Aorta (tissue), 5 donors: ENCODE results near the gene ZNF555. TPM values are rescaled to one million over a fixed set of nuclear protein-coding genes. Genes with fewer than 3 reads are reported as not detected.

Experiments
- ATAC-seq: fragments of 200-7000 bp; cut with Tn5 transposase; one replicate; pipeline ENCODE4 v1.9.1; 2022; ENCODE audit warnings: moderate library complexity; ENCODE audit not compliant: low FRiP score
- DNase-seq, 2 donors: peaks; one replicate each; pipeline ENCODE4 v3.0.0-alpha.2; 2020
- H3K27ac ChIP-seq, 2 donors: one replicate each; pipeline ENCODE4 v1.5.1; 2013; ENCODE audit warnings: low read length in 2 of 2, mild to moderate bottlenecking in 2 of 2, moderate library complexity in 2 of 2, control low read depth in 1 of 2, inconsistent platforms in 1 of 2, low read depth in 1 of 2
- H3K27me3 ChIP-seq, 2 donors: one replicate each; pipeline ENCODE4 v1.6.1; 2013; ENCODE audit warnings: control low read depth in 1 of 2, low read length in 1 of 2, mild to moderate bottlenecking in 1 of 2, moderate library complexity in 1 of 2; ENCODE audit not compliant: insufficient read depth in 2 of 2, control insufficient read depth in 1 of 2
- H3K36me3 ChIP-seq, 2 donors: one replicate each; pipeline ENCODE4 v1.6.1; 2013; ENCODE audit warnings: control low read depth in 1 of 2, low read length in 1 of 2, mild to moderate bottlenecking in 1 of 2; ENCODE audit not compliant: insufficient read depth in 2 of 2, control insufficient read depth in 1 of 2
- H3K4me1 ChIP-seq, 2 donors: one replicate each; pipeline ENCODE4 v1.6.1; 2013; ENCODE audit warnings: low read length in 2 of 2, control low read depth in 1 of 2, mild to moderate bottlenecking in 1 of 2, moderate library complexity in 1 of 2; ENCODE audit not compliant: insufficient read depth in 2 of 2, control insufficient read depth in 1 of 2
- H3K4me3 ChIP-seq, 2 donors: one replicate each; pipeline ENCODE4 v1.5.1; 2013; ENCODE audit warnings: low read length in 2 of 2, control low read depth in 1 of 2, mild to moderate bottlenecking in 1 of 2
- H3K9me3 ChIP-seq: one replicate; pipeline ENCODE4 v1.6.1; 2013; ENCODE audit warnings: mild to moderate bottlenecking, low read length; ENCODE audit not compliant: control insufficient read depth
- WGBS, 2 donors: extraction: QIAGEN DNeasy Blood & Tissue Kit; methylation state at CpG; one replicate each; pipeline ENCODE4 v1.1.7; 2013; 5-methylcytosine and 5-hydroxymethylcytosine counted together
- intact Hi-C, 2 donors: fragments of 100-400 bp; cut with DNase I; formaldehyde crosslinking; loops; one replicate each; pipeline versions ENCODE4 v1.14.2 to v1.15.0; 2022
- polyA plus RNA-seq, 2 donors: library from polyadenylated mRNA; stranded (reverse); fragments of 200-250 nt; gene quantifications; one replicate each; pipeline ENCODE4 v1.2.3, GENCODE V29; 2013
- total RNA-seq, 2 donors: library from RNA; stranded (reverse); fragmentation: NEBNext Ultra II Directional; extraction: Animal tissue kit (Norgen Biotek cat#: 25700); gene quantifications; one replicate each; pipeline ENCODE4 v1.2.1, GENCODE V29; 2021
- donor health status: healthy with polysubstance abuse.
- donor health status: Bipolar disorder and iron deficiency.
- donor health status: DM: no; HTN: no; CAD: no.
- donor health status: DM: no; HTN: no; CAD: no.
- donor health status: DM: yes; HTN: yes; CAD: no.

The ZNF555 gene
- total and polyA plus RNA-seq, 4 donors: 1.8 to 9.5 (median 5.1) TPM

DNA sequence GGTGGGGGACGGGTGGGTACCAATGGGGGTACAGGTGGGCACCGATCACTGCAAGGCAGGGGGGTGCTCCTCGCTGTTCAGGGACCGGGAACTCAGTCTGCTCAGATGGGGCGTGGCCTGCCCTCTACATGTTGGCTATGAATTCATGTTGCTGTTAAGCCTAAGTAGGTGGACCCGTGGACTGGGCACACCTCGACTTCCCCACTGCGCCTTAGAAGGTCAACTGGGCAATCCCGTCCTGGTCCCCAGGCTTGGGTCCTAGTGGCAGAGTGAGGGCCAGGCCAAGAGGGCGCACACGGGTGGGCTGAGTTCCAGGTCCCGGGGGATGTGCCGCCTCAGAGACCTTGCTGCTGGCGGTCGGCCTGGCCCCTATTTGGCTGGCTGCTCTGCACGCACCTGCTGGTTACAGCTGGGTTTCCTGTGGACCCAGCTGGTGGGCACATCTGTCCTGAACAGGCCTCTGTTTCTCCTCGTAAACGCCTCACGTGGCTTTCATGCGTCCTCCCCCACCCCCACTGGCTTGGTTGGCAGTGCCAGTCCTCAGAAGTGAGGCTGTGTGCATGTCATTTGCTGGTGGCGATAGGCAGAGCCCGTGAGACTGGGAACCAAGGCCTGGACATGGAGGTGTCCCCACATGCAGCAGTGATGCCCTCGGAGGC is 35.2 kb upstream of the ZNF555 start:
- H3K27me3 ChIP-seq: no peaks in the 10 kb centered on the region
- no peak for DNase-seq
- no peak overlapping the region for H3K4me3 ChIP-seq
- H3K36me3 ChIP-seq: no peaks in the 10 kb centered on the region
- 94% methylated on average over 23 of the region's 23 CpGs for WGBS, 2 donors
- H3K4me1 ChIP-seq: no peaks in the 10 kb centered on the region
- intact Hi-C loops: no loop called here
- no peak overlapping the region for H3K27ac ChIP-seq
- H3K9me3 ChIP-seq: no peaks in the 10 kb centered on the region
- ATAC-seq: no peak

DNA sequence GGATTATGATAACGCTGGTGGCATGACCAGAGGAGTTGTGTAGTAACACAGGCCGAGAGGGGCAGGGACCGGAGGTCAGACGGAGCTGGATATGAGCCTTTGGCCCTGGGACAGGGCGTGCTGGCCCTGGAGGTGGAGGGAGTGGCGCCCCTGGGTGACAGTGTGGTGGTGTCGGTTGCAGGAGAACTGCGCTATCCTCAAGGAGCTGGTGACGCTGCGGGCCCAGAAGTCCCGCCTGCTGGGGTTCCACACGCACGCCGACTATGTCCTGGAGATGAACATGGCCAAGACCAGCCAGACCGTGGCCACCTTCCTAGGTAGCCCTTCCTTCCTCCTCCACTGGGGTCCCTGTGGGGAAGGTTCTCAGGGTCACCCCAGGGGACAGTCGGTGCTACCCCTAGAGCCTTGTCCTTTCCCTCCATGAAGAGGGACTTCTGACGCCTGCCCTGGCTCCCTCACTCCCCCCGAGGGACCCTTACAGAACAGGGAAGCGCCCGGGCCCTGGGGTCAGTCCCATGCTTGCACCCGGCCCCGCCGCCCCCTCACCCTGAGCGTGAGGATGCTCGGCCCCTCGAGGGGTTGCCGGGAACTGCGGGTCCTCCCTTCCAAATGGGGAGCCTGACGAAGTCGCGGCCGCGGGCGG is 34.4 kb upstream of the ZNF555 start:
- Histone ChIP-seq H3K27me3 (no peaks in the 10 kb centered on the region), H3K36me3 (no peaks in the 10 kb centered on the region), H3K27ac (no peak overlapping the region), H3K4me3 (no peak overlapping the region), H3K9me3 (no peaks in the 10 kb centered on the region), H3K4me1 (no peaks in the 10 kb centered on the region)
- intact Hi-C loops: no loop called here
- no peak for DNase-seq
- no peak for ATAC-seq
- WGBS, 2 donors: 96 to 97% methylated on average over 33 to 34 of the region's 34 CpGs

DNA sequence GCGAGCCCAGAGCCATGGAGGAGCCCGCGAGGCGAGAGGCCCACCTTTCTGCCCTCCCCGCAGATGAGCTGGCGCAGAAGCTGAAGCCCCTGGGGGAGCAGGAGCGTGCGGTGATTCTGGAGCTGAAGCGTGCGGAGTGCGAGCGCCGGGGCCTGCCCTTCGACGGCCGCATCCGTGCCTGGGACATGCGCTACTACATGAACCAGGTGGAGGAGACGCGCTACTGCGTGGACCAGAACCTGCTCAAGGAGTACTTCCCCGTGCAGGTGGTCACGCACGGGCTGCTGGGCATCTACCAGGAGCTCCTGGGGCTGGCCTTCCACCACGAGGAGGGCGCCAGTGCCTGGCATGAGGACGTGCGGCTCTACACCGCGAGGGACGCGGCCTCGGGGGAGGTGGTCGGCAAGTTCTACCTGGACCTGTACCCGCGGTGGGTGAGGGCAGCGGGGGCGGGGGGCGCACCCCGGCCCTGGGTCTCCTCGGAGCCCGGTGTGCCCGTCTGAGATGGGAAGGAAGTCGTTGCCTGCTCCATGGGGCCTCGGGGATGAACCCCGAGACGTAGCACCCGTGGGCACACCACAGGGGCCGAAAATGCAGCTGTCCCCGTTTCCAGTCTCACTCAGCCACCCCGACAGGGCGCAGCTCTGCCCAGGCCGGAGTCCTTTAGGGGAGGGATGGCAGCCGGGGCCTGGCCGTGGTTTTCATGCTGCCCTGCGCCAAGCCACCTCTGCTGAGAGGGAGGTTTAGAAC is 33.7 kb upstream of the ZNF555 start:
- WGBS, 2 donors: 96 to 97% methylated on average over 56 of the region's 56 CpGs
- H3K9me3 ChIP-seq: no peaks in the 10 kb centered on the region
- H3K4me3 ChIP-seq: no peak overlapping the region
- no peaks in the 10 kb centered on the region for H3K36me3 ChIP-seq
- no peaks in the 10 kb centered on the region for H3K4me1 ChIP-seq
- H3K27me3 ChIP-seq: no peaks in the 10 kb centered on the region
- DNase-seq (no peak), ATAC-seq (no peak)
- no peak overlapping the region for H3K27ac ChIP-seq
- intact Hi-C loops: no loop called here

GRCh38 chr19:2808129-2808941 is 32.9 kb upstream of the ZNF555 start:
- WGBS, 2 donors: 94 to 95% methylated on average over 41 of the region's 41 CpGs
- Histone ChIP-seq H3K27me3 (no peaks in the 10 kb centered on the region), H3K36me3 (no peaks in the 10 kb centered on the region), H3K9me3 (no peaks in the 10 kb centered on the region), H3K27ac (no peak overlapping the region), H3K4me1 (no peaks in the 10 kb centered on the region), H3K4me3 (no peak overlapping the region)
- intact Hi-C loops: no loop called here
- no peak for ATAC-seq
- no peak for DNase-seq

DNA sequence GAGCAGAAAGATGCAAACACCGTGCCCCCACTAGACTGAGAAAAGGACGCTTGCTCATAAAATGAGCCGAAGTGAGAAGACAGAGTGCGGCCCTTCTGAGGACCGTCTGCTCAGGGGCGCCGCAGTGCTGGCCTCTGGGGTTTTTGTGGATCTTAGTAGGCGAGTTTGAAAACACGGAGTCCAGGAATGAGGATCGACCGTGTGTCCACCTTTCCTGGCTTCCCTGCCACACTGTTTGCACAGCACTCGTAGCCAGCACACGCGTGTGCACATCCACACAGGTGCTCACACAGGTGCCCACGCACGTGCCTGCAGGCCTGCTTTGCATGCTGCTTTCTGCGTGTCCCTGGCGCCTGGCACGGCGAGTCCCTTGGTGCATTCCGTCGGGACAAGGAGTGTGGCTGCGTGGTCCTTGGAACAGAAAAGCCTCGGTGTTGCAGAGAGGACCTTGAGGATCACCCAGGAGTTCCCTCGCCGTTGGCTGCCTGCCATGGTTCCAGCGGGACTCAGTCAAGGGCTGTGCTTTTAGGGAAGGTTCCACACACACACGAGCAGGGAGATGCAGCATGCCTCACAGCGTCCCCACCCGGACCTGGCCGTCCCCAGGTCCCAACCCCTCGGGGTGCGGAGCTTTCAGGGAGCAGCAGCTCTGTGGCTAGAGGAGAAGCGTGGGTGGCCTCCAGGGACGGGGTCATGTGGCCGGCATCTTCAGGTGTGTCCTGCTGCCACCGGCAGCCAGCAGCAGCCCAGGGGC is 31.7 kb upstream of the ZNF555 start:
- ATAC-seq: no peak
- intact Hi-C loops: no loop called here
- no peak overlapping the region for H3K4me3 ChIP-seq
- H3K9me3 ChIP-seq: no peaks in the 10 kb centered on the region
- DNase-seq: no peak
- no peak overlapping the region for H3K27ac ChIP-seq
- H3K4me1 ChIP-seq: no peaks in the 10 kb centered on the region
- H3K27me3 ChIP-seq: no peaks in the 10 kb centered on the region
- H3K36me3 ChIP-seq: no peaks in the 10 kb centered on the region
- 89 to 90% methylated on average over 34 to 37 of the region's 37 CpGs for WGBS, 2 donors

DNA sequence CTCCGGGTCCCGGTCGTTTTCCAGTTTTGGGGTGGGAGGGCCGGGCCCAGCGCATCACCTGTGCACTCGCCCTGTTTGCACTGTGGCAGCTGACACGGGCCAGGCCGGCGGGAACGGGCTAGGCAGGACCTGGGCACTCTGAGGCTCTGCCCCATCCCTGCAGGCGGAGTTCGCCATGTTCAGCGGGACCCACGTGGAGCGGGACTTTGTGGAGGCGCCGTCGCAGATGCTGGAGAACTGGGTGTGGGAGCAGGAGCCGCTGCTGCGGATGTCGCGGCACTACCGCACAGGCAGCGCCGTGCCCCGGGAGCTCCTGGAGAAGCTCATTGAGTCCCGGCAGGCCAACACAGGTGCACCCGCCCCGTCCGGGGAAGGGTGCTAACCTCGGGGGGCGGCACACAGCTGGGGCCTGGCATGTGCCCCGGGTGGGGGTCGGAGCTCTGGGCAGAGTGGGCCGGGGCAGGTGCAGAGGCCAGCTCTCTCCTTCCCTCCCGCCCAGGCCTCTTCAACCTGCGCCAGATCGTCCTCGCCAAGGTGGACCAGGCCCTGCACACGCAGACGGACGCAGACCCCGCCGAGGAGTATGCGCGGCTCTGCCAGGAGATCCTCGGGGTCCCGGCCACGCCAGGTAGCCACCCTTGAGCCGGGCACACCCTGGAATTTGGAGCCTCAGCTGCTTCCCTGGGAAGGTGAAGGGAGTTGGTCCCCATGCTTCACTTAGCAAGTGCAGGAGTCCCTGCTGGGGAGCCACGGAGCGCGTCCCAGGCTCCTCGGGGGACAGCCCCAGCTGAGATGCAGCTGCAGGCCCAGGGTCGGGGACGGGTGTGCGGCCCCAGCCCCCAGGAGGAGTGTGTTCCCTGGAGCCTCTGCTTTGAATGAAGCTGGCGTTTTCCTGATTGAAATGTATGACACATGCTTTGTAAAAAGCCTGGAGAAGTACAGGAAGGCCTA is 30.9 kb upstream of the ZNF555 start:
- ATAC-seq: no peak
- H3K27ac ChIP-seq: no peak overlapping the region
- intact Hi-C loops: no loop called here
- H3K27me3 ChIP-seq: no peaks in the 10 kb centered on the region
- WGBS, 2 donors: 94 to 96% methylated on average over 50 to 58 of the region's 58 CpGs
- no peaks in the 10 kb centered on the region for H3K36me3 ChIP-seq
- no peak for DNase-seq
- H3K9me3 ChIP-seq: no peaks in the 10 kb centered on the region
- H3K4me3 ChIP-seq: no peak overlapping the region
- no peaks in the 10 kb centered on the region for H3K4me1 ChIP-seq

DNA sequence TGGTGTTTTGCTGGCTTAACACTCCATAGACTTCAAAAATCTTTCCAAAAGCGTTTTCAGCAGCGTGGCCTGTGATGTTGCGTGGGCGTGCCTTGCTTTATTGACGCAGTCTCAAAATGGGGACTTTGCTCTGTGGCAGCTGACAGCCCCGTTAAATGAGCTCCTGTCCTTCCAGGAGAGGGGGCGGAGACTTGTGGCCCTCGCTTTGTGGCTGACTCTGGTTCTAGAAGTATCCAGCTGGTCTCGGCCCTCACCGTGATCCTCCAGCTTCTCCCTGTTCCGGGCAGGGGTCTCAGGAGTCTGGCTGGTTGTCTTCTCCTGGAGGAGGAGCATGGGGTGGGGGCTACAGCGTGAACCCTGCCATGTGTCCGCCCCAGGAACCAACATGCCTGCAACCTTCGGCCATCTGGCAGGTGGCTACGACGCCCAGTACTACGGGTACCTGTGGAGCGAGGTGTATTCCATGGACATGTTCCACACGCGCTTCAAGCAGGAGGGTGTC is 30.0 kb upstream of the ZNF555 start:
- DNase-seq (no peak), ATAC-seq (no peak)
- no peak overlapping the region for H3K27ac ChIP-seq
- H3K27me3 ChIP-seq: no peaks in the 10 kb centered on the region
- no peak overlapping the region for H3K4me3 ChIP-seq
- H3K4me1 ChIP-seq: no peaks in the 10 kb centered on the region
- 93 to 94% methylated on average over 20 of the region's 20 CpGs for WGBS, 2 donors
- no peaks in the 10 kb centered on the region for H3K36me3 ChIP-seq
- H3K9me3 ChIP-seq: no peaks in the 10 kb centered on the region
- intact Hi-C loops: no loop called here
